Cardiac muscle cell (in vitro differentiated cells and primary cell): Measurements from ENCODE around the gene ARHGAP35. TPM values are rescaled to one million over a fixed set of nuclear protein-coding genes. Genes with fewer than 3 reads are reported as not detected.

ENCODE experiments used
- DNase-seq, 2 donors: peaks; one replicate each; pipeline versions ENCODE4 v3.0.0 to v3.0.0-alpha.2; 2010 to 2017; ENCODE audit warnings: low read depth in 1 of 2, low spot score in 1 of 2
- H3K27ac ChIP-seq: fragments of 200-600 bp; sonication (generic); 2 replicates; pipeline ENCODE4 v1.5.1; 2016
- H3K27me3 ChIP-seq: fragments of 200-600 bp; sonication (generic); 2 replicates; pipeline ENCODE4 v1.6.0; 2016; ENCODE audit warnings: control low read depth
- H3K36me3 ChIP-seq: fragments of 200-600 bp; sonication (generic); 2 replicates; pipeline ENCODE4 v1.5.1; 2016; ENCODE audit warnings: control low read depth
- H3K4me1 ChIP-seq: fragments of 200-600 bp; sonication (generic); 2 replicates; pipeline ENCODE4 v1.8.1; 2017; ENCODE audit warnings: low read depth, mild to moderate bottlenecking, mixed run types
- H3K4me3 ChIP-seq: fragments of 200-600 bp; sonication (generic); 2 replicates; pipeline ENCODE4 v1.5.1; 2016; ENCODE audit warnings: mild to moderate bottlenecking
- H3K9me3 ChIP-seq: fragments of 200-600 bp; sonication (generic); 2 replicates; pipeline ENCODE4 v1.5.1; 2017; ENCODE audit warnings: low read depth, mild to moderate bottlenecking, control low read depth
- CTCF ChIP-seq: IDR thresholded peaks from 2 replicates; pipeline ENCODE4 v1.5.1; 2012; ENCODE audit warnings: low read depth, mild to moderate bottlenecking, low read length
- polyA plus RNA-seq: library from polyadenylated mRNA; unstranded; fragments of >200 nt; fragmentation: Nextera tagmentation; extraction: Ambion mirVana; gene quantifications from 2 replicates; pipeline ENCODE4 v1.2.1, GENCODE V29; 2016
- total RNA-seq: library from RNA; depleted of rRNA; stranded (reverse); fragments of >200 nt; gene quantifications from 2 replicates; pipeline ENCODE4 v1.2.3, GENCODE V29; 2016

Gene ARHGAP35
- total and polyA plus RNA-seq, 2 experiments from 2014 or later, result 15.9 to 36.9 TPM

- Histone ChIP-seq H3K36me3 (no peaks in the 10 kb centered on the region), H3K9me3 (no peaks in the 10 kb centered on the region), H3K27ac (no peak overlapping the region), H3K4me3 (no peak overlapping the region), H3K27me3 (no peaks in the 10 kb centered on the region), H3K4me1 (no peaks in the 10 kb centered on the region)
- TF ChIP-seq CTCF, result peak; percentile 87
- DNase-seq, result peak; percentile 96 to 98
Observed at GRCh38 chr19:46856062-46857022, 4.5 kb upstream of the ARHGAP35 start.

- H3K27ac ChIP-seq, result peak overlapping the region; percentile 82
- no peaks in the 10 kb centered on the region for H3K36me3 ChIP-seq
- H3K27me3 ChIP-seq, result no peaks in the 10 kb centered on the region
- TF ChIP-seq CTCF, result no peak
- H3K4me3 ChIP-seq, result peak overlapping the region; percentile 29
- no peak for DNase-seq
- peaks cover 24% of the 10 kb centered on the region for H3K4me1 ChIP-seq
- no peaks in the 10 kb centered on the region for H3K9me3 ChIP-seq
Observed at GRCh38 chr19:46859637-46860124, 1.1 kb upstream of the ARHGAP35 start.

- Histone ChIP-seq H3K27me3 (no peaks in the 10 kb centered on the region), H3K9me3 (no peaks in the 10 kb centered on the region), H3K27ac (peak overlapping the region; percentile 98), H3K4me3 (peak overlapping the region; percentile 66), H3K36me3 (no peaks in the 10 kb centered on the region), H3K4me1 (peaks cover 24% of the 10 kb centered on the region)
- TF ChIP-seq CTCF, result no peak
- DNase-seq, result peak; percentile 98 to 99
Observed at GRCh38 chr19:46860125-46860845, 512 bp upstream of the ARHGAP35 start.

- no peaks in the 10 kb centered on the region for H3K9me3 ChIP-seq
- H3K4me1 ChIP-seq, result peaks cover 25% of the 10 kb centered on the region
- no peak for TF ChIP-seq CTCF
- H3K27me3 ChIP-seq, result no peaks in the 10 kb centered on the region
- peak in 1 of 2 donors; percentile 63 for DNase-seq
- H3K4me3 ChIP-seq, result peak overlapping the region; percentile 66
- peak overlapping the region; percentile 98 for H3K27ac ChIP-seq
- H3K36me3 ChIP-seq, result no peaks in the 10 kb centered on the region
Observed at GRCh38 chr19:46861691-46862502, 1.1 kb downstream of the ARHGAP35 start.

- H3K4me1 ChIP-seq, result peaks cover 31% of the 10 kb centered on the region
- no peak for TF ChIP-seq CTCF
- H3K4me3 ChIP-seq, result peak overlapping the region; percentile 66
- no peaks in the 10 kb centered on the region for H3K9me3 ChIP-seq
- DNase-seq, result peak in 1 of 2 donors; percentile 39
- no peaks in the 10 kb centered on the region for H3K36me3 ChIP-seq
- no peaks in the 10 kb centered on the region for H3K27me3 ChIP-seq
- H3K27ac ChIP-seq, result peak overlapping the region; percentile 98
Observed at GRCh38 chr19:46862503-46862834, 1.7 kb downstream of the ARHGAP35 start.
